ENCODE results near the gene MICAL2.

MICAL2 gene

DNA sequence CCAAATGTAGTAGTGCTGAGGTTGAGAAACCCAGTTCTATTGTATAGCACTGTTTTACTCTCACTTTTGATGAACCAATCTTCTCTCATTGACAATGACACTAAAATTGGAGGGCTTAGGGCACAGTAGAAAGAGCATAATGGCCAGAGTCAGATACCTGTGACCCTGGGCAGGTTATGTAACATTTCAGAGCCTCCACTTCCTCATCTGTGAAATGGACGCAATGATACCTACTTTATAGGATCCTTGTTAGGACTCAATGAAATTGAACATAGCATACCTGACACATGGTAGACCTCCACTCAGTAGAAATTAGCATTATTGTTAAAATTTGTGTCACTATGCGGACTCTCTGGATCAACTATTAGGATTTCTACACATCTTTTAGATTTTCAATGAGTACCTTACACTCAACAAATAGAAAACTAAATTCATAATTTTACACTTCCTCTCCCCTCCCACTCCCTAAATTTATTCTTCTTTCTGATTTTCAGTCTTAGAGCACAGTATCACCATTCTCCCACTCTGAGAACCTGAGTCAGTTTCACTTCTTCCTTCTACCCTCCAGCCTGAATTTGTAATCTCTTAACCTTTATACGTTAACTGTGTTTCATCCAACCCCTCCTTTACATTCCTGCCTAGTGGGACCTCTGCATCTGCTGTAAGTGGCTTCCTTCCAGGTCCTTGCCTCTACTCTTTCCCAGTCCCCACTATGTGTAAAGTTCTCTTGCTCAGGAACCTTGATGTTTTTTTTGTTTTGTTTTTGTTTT, 78.3 kb downstream of the MICAL2 start:
- H3K4me3 ChIP-seq (ENCODE audit: low read depth in 1 of 2, low read length in 1 of 2) = no peak overlapping the region
- no peaks in the 10 kb centered on the region for H3K9me3 ChIP-seq
- no peak overlapping the region for H3K27ac ChIP-seq
- H3K36me3 ChIP-seq = no peaks in the 10 kb centered on the region
- TF ChIP-seq, protein P1, sequence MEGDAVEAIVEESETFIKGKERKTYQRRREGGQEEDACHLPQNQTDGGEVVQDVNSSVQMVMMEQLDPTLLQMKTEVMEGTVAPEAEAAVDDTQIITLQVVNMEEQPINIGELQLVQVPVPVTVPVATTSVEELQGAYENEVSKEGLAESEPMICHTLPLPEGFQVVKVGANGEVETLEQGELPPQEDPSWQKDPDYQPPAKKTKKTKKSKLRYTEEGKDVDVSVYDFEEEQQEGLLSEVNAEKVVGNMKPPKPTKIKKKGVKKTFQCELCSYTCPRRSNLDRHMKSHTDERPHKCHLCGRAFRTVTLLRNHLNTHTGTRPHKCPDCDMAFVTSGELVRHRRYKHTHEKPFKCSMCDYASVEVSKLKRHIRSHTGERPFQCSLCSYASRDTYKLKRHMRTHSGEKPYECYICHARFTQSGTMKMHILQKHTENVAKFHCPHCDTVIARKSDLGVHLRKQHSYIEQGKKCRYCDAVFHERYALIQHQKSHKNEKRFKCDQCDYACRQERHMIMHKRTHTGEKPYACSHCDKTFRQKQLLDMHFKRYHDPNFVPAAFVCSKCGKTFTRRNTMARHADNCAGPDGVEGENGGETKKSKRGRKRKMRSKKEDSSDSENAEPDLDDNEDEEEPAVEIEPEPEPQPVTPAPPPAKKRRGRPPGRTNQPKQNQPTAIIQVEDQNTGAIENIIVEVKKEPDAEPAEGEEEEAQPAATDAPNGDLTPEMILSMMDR (IDR thresholded peaks at IDR 0.05) = no peak
- H3K27me3 ChIP-seq = no peaks in the 10 kb centered on the region
- H3K4me1 ChIP-seq (ENCODE audit: control insufficient read depth in 1 of 2, insufficient read depth in 1 of 2, low read depth in 1 of 2, low read length in 1 of 2) = no peaks in the 10 kb centered on the region

DNA sequence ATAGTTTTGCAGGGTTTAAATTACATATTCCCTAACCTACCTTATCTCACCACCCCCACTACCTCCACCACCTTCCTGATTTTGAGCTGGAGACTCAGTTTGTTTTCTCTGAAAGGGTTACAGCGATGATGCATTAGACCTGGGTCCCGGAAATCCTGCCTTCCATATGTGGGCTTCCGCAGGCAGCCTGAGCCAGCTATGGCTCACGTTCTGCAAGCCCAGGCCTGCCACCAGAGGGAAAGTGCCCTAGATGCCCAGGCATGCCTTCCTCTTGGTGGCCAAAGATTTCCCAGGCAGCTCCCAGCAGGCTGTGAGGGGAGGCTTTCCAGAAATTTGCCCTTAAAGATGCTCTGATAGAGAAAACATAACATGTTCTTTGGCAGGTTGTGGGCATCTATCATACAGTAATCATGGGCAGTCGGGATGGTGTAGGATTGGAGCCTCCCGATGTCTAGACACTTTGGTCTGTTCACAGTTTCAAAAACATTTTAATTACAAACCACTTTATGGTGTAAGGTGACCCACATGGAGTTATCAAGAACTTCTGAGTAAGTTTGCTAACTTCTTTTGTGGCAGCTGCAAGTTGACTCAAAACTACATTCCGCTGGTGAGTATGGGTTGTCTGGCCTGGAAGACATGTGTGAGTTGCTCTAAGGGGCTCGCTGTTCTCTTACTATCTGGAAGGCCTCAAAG, 79.3 kb downstream of the MICAL2 start:
- H3K36me3 ChIP-seq = no peaks in the 10 kb centered on the region
- no peak overlapping the region for H3K4me3 ChIP-seq (ENCODE audit: low read depth in 1 of 2, low read length in 1 of 2)
- H3K9me3 ChIP-seq = no peaks in the 10 kb centered on the region
- H3K27ac ChIP-seq = no peak overlapping the region
- TF ChIP-seq, protein P1 (IDR thresholded peaks at IDR 0.05) = no peak
- no peaks in the 10 kb centered on the region for H3K27me3 ChIP-seq
- H3K4me1 ChIP-seq (ENCODE audit: control insufficient read depth in 1 of 2, insufficient read depth in 1 of 2, low read depth in 1 of 2, low read length in 1 of 2) = no peaks in the 10 kb centered on the region

- Histone ChIP-seq H3K9me3 (no peaks in the 10 kb centered on the region), H3K4me3 (ENCODE audit: low read depth in 1 of 2, low read length in 1 of 2) (no peak overlapping the region), H3K27ac (no peak overlapping the region), H3K27me3 (no peaks in the 10 kb centered on the region), H3K4me1 (ENCODE audit: control insufficient read depth in 1 of 2, insufficient read depth in 1 of 2, low read depth in 1 of 2, low read length in 1 of 2) (no peaks in the 10 kb centered on the region), H3K36me3 (no peaks in the 10 kb centered on the region)
- TF ChIP-seq, protein P1 (IDR thresholded peaks at IDR 0.05) = no peak
These were observed 80.1 kb downstream of the MICAL2 start for GRCh38 chr11:12190511-12190910.

GRCh38 chr11:12192794-12193514, 82.6 kb downstream of the MICAL2 start:
- H3K4me1 ChIP-seq (ENCODE audit: control insufficient read depth in 1 of 2, insufficient read depth in 1 of 2, low read depth in 1 of 2, low read length in 1 of 2) = no peaks in the 10 kb centered on the region
- TF ChIP-seq, protein P1 (IDR thresholded peaks at IDR 0.05) = no peak

DNA sequence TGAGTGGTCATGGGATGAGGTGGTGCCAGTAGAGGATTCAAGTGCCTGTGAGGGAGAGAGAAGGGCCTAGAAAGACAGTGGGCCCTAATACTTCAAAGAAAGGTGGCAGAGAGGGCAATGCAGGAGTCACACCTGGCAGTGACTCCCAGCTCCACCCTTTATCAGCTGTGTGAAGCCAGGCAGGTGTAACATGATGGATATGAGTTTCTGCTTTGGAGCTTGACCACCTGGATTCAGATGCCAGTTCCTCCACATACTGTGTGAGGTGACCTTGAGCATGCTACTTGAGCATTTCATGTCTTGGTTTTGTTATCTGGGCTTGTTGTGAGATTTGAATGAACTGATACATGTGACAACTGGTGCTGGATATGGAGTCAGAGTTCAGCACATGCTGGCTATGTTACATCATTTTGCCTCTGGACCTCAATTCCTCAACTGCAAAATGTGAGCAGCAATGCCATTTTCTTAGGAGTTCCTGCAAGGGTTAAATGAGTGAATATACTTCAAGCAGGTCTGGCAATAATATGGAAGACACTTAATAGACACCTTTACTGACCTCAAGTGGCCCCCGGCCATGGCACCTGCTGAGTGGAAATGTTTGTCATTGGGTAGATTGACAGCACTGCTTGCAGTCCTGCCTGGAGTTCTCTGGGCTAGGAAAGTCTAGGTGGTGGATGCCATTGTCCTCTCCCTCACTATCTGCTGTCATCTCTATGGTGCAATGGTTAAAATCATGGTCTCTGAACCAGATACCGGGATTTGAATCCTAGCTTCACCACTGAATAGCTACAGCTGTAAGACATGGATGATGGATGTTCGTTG, 83.3 kb downstream of the MICAL2 start:
- H3K27ac ChIP-seq = no peak overlapping the region
- no peaks in the 10 kb centered on the region for H3K9me3 ChIP-seq
- H3K4me3 ChIP-seq (ENCODE audit: low read depth in 1 of 2, low read length in 1 of 2) = no peak overlapping the region
- no peaks in the 10 kb centered on the region for H3K4me1 ChIP-seq (ENCODE audit: control insufficient read depth in 1 of 2, insufficient read depth in 1 of 2, low read depth in 1 of 2, low read length in 1 of 2)
- TF ChIP-seq, protein P1 (IDR thresholded peaks at IDR 0.05) = no peak
- H3K27me3 ChIP-seq = no peaks in the 10 kb centered on the region
- H3K36me3 ChIP-seq = no peaks in the 10 kb centered on the region

More at GRCh38 chr11:12192794-12193514, 82.6 kb downstream of the MICAL2 start:
- no peaks in the 10 kb centered on the region for H3K9me3 ChIP-seq
- H3K27ac ChIP-seq = no peak overlapping the region
- H3K4me3 ChIP-seq (ENCODE audit: low read depth in 1 of 2, low read length in 1 of 2) = no peak overlapping the region
- H3K36me3 ChIP-seq = no peaks in the 10 kb centered on the region
- no peaks in the 10 kb centered on the region for H3K27me3 ChIP-seq

Measured in neutrophil (primary cell).